Mesodermal cell (in vitro differentiated cells): ENCODE data around the gene NOP14.
"Not testable (repeated sequence)": the region's sequence is repeated elsewhere in the genome, so short reads cannot be mapped to it uniquely, and the experiment has no call there.

Source experiments
- H3K27ac ChIP-seq: 2 replicates; pipeline ENCODE4 v1.7.0; 2013; ENCODE audit warnings: mild to moderate bottlenecking, low read depth, low read length, moderate library complexity; ENCODE audit not compliant: severe bottlenecking
- H3K36me3 ChIP-seq: 2 replicates; pipeline ENCODE4 v1.7.1; 2013; ENCODE audit warnings: mild to moderate bottlenecking, low read length, moderate library complexity; ENCODE audit not compliant: control insufficient read depth, insufficient read depth
- H3K4me1 ChIP-seq: one replicate; pipeline ENCODE4 v1.7.1; 2013; ENCODE audit warnings: mild to moderate bottlenecking, low read length; ENCODE audit not compliant: insufficient read depth, control insufficient read depth, poor library complexity, severe bottlenecking
- H3K4me3 ChIP-seq: 2 replicates; pipeline ENCODE4 v1.7.0; 2013; ENCODE audit warnings: low read length, control low read depth, mild to moderate bottlenecking; ENCODE audit not compliant: insufficient read depth, poor library complexity, severe bottlenecking; ENCODE audit errors: extremely low read depth
- H3K9me3 ChIP-seq: 2 replicates; pipeline ENCODE4 v1.7.1; 2013; ENCODE audit warnings: mild to moderate bottlenecking, low read length, moderate library complexity; ENCODE audit not compliant: control insufficient read depth
- WGBS, 2 experiments: methylation state at CpG; one replicate each; pipeline ENCODE4 v1.1.5; 2013; ENCODE audit warnings: missing lambda C conversion rate in 2 of 2; ENCODE audit not compliant: insufficient coverage in 2 of 2; 5-methylcytosine and 5-hydroxymethylcytosine counted together

Gene NOP14

DNA sequence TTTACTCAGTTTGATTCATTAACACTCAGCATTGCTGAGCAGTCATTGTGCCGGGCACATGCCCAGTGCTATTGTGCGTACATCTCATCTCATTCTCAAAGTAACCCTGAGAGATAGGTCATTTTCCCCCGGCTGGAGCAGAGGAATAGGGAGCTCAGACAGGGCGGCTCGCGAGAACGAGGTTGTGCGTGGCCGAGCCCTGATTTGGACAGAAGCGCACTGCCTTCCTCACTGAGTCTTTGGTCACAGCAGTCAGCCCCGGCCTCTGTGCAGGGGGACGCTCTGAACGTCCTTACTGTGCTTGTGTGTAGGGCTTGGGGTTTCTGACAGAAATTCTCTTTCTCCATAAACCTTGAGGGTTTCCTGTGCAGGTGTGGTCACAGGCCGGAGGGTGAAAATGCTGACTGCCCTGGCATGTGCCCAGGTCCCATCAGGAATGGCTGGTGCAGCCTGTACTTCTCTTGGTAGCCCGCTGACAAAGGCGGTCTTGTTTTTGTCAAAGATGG is 39.5 kb downstream of the NOP14 start:
- Histone ChIP-seq H3K4me1 (peaks cover 18% of the 10 kb centered on the region), H3K36me3 (peaks cover 75% of the 10 kb centered on the region), H3K27ac (peak overlapping the region; percentile 91), H3K9me3 (no peaks in the 10 kb centered on the region), H3K4me3 (no peak overlapping the region)
- 95 to 96% methylated on average over 11 of the region's 16 CpGs for WGBS, 2 experiments

DNA sequence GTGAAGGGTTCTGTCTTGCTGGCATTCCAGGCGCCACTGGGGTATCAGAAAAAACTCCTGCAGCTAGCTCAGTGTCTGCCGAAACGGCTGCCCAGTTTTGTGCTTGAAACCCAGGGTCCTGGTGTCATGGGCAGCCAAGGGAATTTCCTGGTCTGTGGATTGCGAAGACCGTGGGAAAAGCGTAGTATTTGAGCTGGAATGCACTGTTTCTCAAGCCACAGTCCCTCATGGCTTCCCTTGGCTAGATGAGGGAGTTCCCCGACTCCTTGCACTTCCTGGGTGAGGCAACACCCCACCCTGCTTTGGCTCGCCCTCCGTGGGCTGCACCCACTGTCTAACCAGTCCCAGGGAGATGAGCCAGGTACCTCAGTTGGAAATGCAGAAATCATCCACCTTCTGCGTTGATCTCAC is 40.1 kb downstream of the NOP14 start:
- no peaks in the 10 kb centered on the region for H3K9me3 ChIP-seq
- peaks cover 70% of the 10 kb centered on the region for H3K36me3 ChIP-seq
- 85 to 88% methylated on average over 10 of the region's 10 CpGs for WGBS, 2 experiments
- peaks cover 18% of the 10 kb centered on the region for H3K4me1 ChIP-seq
- H3K4me3 ChIP-seq = no peak overlapping the region
- H3K27ac ChIP-seq = peak overlapping the region; percentile 91

DNA sequence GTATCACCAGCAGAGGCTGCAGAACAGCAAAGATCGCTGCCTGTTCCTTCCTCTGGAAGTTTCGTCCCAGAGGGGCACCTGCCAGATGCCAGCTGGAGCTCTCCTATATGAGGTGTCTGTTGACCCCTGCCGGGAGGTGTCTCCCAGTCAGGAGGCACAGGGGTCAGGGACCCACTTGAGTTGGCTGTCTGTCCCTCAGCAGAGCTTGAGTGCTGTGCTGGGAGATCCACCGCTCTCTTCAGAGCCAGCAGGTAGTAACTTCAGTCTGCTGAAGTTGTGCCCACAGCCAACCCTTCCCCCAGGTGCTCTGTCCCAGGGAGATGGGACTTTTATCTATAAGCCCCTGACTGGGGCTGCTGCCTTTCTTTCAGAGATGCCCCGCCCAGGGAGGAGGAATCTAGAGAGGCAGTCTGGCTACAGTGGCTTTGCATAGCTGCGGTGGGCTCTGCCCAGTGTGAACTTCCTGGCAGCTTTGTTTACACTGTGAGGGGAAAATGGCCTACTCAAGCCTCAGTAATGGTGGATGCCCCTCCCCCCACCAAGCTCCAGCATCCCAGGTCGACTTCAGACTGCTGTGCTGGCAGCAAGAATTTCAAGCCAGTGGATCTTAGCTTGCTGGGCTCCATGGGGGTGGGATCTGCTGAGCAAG is 40.6 kb downstream of the NOP14 start:
- H3K4me3 ChIP-seq, H3K9me3 ChIP-seq: not testable (repeated sequence)
- WGBS, 2 experiments = 55 to 61% methylated on average over 4 to 5 of the region's 7 CpGs
- H3K36me3 ChIP-seq = peaks cover 67% of the 10 kb centered on the region
- peaks cover 18% of the 10 kb centered on the region for H3K4me1 ChIP-seq
- H3K27ac ChIP-seq = peak overlapping the region; percentile 91

DNA sequence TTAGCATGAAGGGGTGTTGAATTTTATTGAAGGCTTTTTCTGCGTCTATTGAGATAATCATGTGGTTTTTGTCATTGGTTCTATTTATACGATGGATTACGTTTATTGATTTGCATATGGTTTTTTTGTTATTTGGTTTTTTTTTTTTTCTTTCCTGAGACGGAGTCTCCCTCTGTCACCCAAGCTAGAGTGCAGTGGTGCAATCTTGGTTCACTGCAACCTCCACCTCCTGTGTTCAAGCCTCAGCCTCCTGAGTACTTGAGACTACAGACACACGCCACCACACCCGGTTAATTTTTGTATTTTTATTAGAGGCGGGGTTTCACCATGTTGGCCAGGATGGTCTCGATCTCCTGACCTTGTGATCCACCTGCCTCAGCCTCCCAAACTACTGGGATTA is 44.5 kb downstream of the NOP14 start:
- Histone ChIP-seq H3K36me3 (peaks cover 66% of the 10 kb centered on the region), H3K4me1 (peaks cover 17% of the 10 kb centered on the region)
- not testable (repeated sequence) for H3K4me3 ChIP-seq, H3K27ac ChIP-seq, H3K9me3 ChIP-seq
- WGBS, 2 experiments = 83 to 92% methylated on average over 2 to 4 of the region's 8 CpGs

DNA sequence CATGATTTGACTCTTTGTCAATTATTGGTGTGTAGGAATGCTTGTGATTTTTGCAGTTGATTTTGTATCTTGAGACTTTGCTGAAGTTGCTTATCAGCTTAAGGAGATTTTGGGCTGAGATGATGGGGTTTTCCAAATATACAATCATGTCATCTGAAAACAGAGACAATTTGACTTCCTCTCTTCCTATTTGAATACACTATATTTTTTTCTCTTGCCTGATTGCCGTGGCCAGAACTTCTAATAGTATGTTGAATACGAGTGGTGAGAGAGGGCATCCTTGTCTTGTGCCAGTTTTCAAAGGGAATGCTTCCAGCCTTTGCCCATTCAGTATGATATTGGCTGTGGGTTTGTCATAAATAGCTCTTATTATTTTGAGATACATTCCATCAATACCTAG is 44.9 kb downstream of the NOP14 start:
- not testable (repeated sequence) for H3K27ac ChIP-seq, H3K4me3 ChIP-seq, H3K9me3 ChIP-seq
- Histone ChIP-seq H3K4me1 (peaks cover 13% of the 10 kb centered on the region), H3K36me3 (peaks cover 66% of the 10 kb centered on the region)
- WGBS, 2 experiments = no CpG with 5 or more reads among the region's 2 CpGs

DNA sequence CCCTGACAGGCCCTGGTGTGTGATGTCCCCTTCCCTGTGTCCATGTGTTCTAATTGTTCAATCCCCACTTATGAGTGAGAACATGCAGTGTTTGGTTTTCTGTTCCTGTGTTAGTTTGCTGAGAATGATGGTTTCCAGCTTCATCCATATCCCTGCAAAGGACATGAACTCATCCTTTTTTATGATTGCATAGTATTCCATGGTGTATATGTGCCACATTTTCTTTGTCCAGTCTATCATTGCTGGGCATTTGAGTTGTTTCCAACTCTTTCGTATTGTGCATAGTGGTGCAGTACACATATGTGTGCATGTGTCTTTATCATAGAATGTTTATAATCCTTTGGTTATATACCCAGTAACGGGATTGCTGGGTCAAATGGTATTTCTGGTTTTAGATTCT is 46.5 kb downstream of the NOP14 start:
- not testable (repeated sequence) for H3K9me3 ChIP-seq, H3K4me3 ChIP-seq, H3K27ac ChIP-seq, H3K4me1 ChIP-seq
- WGBS, 2 experiments = 78% methylated on average over 1 of the region's 2 CpGs; no CpG with 5 or more reads in 1 of the 2 experiments
- peaks cover 79% of the 10 kb centered on the region for H3K36me3 ChIP-seq

DNA sequence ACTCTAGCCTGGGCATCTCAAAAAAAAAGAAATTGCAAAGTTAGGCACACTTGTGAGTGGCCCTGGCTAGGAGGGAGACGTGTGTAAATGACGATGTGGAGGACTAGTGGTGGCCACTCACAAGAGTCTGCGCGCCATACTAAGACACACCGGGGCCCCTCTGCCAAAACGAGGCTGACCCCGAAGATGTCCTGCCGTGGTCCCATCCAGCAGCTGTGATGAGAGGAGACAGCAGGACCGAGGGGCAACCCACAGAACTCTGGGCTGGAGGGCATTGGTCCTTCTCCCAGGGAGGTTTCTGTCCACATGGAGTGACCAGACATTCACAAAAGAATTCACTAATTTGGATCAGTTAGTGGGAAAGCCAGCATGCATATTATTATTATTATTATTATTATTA is 47.4 kb downstream of the NOP14 start:
- no peak overlapping the region for H3K4me3 ChIP-seq
- 84 to 87% methylated on average over 8 of the region's 9 CpGs for WGBS, 2 experiments
- H3K9me3 ChIP-seq = no peaks in the 10 kb centered on the region
- H3K4me1 ChIP-seq = no peaks in the 10 kb centered on the region
- no peak overlapping the region for H3K27ac ChIP-seq
- peaks cover 83% of the 10 kb centered on the region for H3K36me3 ChIP-seq

DNA sequence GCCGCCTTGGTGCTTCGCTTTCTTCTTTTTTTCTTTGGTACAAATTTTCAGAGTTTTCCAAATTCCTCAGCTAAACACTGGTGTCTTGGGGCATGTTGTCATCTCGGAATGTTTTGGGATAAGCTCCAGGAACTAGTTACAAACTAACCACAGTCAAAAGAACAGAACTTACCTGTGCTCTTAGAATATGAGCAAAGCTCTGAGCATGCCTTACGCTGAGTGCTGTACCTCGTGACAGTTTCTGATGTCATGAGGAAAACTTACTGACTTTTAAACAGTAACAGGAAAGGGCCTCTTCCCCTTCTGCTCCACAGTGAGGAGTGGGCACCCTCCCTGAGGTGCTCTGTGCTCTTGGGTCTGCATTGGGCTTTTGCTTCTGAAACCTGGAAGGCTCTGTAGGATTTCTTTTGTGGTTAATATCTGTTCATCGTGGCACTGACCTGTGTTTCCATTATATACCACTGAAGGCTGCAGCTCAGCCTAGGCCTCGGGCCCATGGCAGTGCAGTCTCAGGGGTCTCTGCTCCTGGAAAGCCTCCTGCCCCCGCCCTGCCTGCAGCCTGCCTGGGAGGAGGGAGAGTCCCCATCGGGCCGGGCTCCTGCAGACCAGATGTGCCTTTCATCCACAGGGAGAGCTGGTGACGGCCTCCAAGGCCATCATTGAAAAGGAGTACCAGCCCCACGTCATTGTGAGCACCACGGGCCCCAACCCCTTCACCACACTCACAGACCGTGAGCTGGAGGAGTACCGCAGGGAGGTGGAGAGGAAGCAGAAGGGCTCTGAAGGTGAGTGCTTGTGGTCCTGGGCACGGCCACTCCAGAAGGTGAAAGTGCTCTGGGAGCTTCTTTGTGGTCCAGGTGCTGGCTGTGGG is 48.7 kb downstream of the NOP14 start:
- H3K36me3 ChIP-seq = peaks cover 84% of the 10 kb centered on the region
- H3K4me3 ChIP-seq = no peak overlapping the region
- no peaks in the 10 kb centered on the region for H3K4me1 ChIP-seq
- no peak overlapping the region for H3K27ac ChIP-seq
- WGBS, 2 experiments = 90 to 96% methylated on average over 7 to 9 of the region's 16 CpGs
- H3K9me3 ChIP-seq = no peaks in the 10 kb centered on the region

DNA sequence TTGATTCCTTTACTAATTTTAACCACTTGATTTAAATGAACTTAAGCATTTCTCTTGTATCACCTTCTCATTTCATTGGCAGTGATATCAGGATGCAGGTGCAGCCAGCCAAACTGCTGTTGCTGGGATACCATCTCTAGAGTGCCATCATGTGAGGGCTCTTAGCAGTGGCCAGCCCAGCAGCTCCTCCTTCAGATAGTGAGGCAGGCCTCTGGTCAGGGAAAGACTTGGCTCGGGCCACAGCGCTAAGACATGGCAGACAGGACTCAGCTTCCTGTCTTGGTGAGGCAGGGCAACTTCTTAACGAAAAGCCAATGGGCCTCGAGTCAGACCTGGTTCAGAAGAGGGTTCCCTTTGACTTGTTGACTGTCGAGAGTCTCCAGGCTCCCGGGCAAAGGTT is 50.0 kb downstream of the NOP14 start:
- Histone ChIP-seq H3K9me3 (no peaks in the 10 kb centered on the region), H3K36me3 (peaks cover 90% of the 10 kb centered on the region), H3K27ac (no peak overlapping the region), H3K4me1 (no peaks in the 10 kb centered on the region), H3K4me3 (no peak overlapping the region)
- 95% methylated on average over 6 of the region's 6 CpGs for WGBS, 2 experiments

DNA sequence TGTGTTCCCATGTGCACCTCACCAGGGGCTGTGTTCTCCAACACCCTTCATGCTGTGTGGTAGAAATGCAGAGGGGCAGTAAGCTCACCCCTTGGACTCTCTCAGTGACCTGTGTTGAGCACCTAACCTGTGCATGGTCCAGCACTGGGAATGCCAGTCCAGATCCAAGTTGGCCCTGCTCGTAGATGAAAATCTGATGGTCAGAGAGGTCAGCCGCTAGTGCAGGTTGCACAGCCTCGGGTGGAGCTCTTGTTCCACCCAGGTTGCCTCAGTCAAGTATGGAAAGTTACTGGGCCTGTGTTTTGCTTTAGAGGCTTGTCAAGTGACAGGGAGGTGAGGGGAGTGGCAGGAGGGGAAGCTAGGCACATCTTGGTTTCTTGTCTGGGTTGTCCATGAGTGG is 51.3 kb downstream of the NOP14 start:
- Histone ChIP-seq H3K4me1 (no peaks in the 10 kb centered on the region), H3K9me3 (no peaks in the 10 kb centered on the region), H3K4me3 (no peak overlapping the region), H3K36me3 (peaks cover 95% of the 10 kb centered on the region), H3K27ac (no peak overlapping the region)
- WGBS, 2 experiments = 89 to 100% methylated on average over 3 of the region's 3 CpGs

DNA sequence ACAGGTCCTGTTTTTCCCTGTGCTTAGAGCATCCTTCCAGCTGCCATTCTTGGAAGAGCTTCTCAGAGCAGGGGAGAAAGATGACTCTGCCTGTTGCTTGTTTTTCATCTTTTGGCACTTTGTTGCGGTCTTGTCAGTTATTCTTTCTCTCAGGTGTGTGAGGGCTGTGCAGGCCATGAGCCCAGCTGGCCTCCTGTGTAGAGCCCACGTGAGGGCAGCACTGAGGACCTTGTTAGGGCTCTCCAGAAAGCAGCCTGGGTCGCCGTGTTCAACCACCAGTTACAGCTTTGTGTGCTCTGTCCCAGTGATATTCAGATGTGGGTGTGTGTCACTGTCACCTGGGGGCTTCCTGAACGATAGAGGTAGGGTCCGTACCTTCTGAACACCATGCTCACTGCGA is 52.8 kb downstream of the NOP14 start:
- Histone ChIP-seq H3K27ac (no peak overlapping the region), H3K9me3 (no peaks in the 10 kb centered on the region), H3K4me1 (no peaks in the 10 kb centered on the region), H3K36me3 (peaks cover 96% of the 10 kb centered on the region), H3K4me3 (no peak overlapping the region)
- WGBS, 2 experiments = 85 to 88% methylated on average over 5 to 7 of the region's 7 CpGs
